ENCODE results near the gene FAM184A. TPM values are rescaled to one million over a fixed set of nuclear protein-coding genes. Genes with fewer than 3 reads are reported as not detected.
"Not testable (repeated sequence)": the region's sequence is repeated elsewhere in the genome, so short reads cannot be mapped to it uniquely, and the experiment has no call there.

FAM184A gene, protein sequence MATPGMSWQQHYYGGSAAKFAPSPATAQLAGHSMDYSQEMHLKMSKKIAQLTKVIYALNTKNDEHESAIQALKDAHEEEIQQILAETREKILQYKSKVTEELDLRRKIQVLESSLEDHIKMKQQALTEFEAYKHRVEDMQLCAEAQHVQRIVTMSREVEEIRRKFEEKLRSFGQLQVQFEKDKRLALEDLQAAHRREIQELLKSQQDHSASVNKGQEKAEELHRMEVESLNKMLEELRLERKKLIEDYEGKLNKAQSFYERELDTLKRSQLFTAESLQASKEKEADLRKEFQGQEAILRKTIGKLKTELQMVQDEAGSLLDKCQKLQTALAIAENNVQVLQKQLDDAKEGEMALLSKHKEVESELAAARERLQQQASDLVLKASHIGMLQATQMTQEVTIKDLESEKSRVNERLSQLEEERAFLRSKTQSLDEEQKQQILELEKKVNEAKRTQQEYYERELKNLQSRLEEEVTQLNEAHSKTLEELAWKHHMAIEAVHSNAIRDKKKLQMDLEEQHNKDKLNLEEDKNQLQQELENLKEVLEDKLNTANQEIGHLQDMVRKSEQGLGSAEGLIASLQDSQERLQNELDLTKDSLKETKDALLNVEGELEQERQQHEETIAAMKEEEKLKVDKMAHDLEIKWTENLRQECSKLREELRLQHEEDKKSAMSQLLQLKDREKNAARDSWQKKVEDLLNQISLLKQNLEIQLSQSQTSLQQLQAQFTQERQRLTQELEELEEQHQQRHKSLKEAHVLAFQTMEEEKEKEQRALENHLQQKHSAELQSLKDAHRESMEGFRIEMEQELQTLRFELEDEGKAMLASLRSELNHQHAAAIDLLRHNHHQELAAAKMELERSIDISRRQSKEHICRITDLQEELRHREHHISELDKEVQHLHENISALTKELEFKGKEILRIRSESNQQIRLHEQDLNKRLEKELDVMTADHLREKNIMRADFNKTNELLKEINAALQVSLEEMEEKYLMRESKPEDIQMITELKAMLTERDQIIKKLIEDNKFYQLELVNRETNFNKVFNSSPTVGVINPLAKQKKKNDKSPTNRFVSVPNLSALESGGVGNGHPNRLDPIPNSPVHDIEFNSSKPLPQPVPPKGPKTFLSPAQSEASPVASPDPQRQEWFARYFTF
- total RNA-seq: 1.0 TPM

GRCh38 chr6:119078376-119079282 lies at the start of gene FAM184A:
TSS of gene FAM184A (minus strand) at chr6:119078664. CDS start at chr6:119078299, 365 bp downstream.
- peak; percentile 41 for DNase-seq (ENCODE audit: low spot score)

GRCh38 chr6:119127627-119128026 lies 49.2 kb upstream of the FAM184A start:
- DNase-seq (ENCODE audit: low spot score): no peak

GRCh38 chr6:119126826-119127225 lies 48.4 kb upstream of the FAM184A start:
- DNase-seq (ENCODE audit: low spot score): no peak

- no peak for DNase-seq (ENCODE audit: low spot score)
These were observed 47.7 kb upstream of the FAM184A start for GRCh38 chr6:119126140-119126539.

GRCh38 chr6:119125576-119125975 lies 47.1 kb upstream of the FAM184A start:
- no peak for DNase-seq (ENCODE audit: low spot score)

GRCh38 chr6:119124079-119124824 lies 45.8 kb upstream of the FAM184A start:
- no peak for DNase-seq (ENCODE audit: low spot score)

DNA sequence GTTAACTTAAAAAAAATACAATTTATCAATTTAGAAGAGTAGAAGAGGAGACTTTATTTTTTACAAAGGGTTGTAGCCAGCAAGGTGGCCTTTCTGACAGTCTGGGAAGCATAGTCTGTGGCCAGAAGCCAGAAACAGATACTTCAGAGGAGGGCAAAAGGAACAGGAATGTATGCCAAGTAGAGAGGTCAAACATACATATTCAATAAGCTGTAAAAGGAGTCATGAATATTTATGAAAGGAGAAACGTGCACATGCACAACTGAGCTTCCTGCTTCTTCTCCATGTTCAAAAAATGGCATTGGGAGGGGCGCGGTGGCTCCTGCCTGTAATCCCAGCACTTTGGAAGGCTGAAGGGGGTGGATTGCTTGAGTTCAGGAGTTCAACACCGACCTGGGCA lies 43.9 kb upstream of the FAM184A start:
- no peak for DNase-seq (ENCODE audit: low spot score)

- no peak for DNase-seq (ENCODE audit: low spot score)
These were observed 42.9 kb upstream of the FAM184A start for GRCh38 chr6:119121367-119121766.

DNA sequence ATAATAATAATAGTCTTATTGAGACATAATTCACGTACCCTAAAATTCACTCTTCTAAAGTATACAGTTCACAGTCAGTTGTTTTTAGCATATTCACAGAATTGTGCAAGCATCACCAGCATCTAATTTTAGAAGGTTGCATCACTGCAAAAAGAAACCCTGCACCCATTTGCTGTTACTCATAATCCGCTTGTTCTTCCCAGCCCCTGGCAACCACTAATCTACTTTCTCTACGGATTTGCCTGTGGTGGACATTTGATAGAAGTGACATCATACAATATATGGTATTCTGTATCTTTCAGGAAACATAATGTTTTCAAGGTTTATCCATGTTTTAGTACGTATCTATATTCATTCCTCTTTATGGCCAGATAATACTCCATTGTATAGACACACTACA lies 41.5 kb upstream of the FAM184A start:
- DNase-seq (ENCODE audit: low spot score): no peak

GRCh38 chr6:119119062-119119461 lies 40.6 kb upstream of the FAM184A start:
- not testable (repeated sequence) for DNase-seq (ENCODE audit: low spot score)

- no peak for DNase-seq (ENCODE audit: low spot score)
These were observed 38.3 kb upstream of the FAM184A start for GRCh38 chr6:119116712-119117281.

- no peak for DNase-seq (ENCODE audit: low spot score)
These were observed 35.5 kb upstream of the FAM184A start for GRCh38 chr6:119113961-119114360.

DNA sequence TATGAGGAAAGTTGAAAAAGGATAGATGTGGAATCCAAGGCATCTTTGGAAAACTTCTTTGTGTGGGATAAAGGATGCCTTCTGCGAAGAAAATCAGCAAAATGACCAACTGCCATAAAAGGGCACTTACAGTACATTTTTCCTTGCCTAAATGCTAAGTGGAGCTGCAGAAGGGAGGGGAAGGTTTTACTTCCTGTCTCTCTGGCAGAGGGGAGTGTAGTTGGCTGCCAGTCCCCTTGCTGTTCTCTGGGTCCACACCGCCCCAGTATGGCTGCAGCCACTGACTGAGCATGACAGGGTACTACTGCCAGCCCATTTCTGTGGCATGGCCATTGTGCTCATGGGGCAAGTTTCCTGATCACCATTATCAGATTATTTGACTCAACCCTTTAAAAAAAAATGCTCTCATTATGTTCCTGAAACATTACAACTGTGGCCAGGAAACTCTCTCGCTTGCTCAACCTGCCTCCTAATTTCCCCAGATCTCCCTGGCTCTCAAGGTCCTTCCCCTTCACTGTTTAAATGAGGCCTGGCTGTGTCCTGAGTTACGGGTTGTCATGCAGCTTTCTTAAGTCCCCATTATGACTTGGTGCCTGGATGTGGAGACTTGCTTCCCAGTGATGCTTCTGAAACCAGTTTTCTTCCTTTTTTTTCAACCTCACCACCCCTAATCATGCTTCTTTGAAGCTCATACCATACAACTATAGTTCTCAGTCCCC lies 34.5 kb upstream of the FAM184A start:
- DNase-seq (ENCODE audit: low spot score): no peak

DNA sequence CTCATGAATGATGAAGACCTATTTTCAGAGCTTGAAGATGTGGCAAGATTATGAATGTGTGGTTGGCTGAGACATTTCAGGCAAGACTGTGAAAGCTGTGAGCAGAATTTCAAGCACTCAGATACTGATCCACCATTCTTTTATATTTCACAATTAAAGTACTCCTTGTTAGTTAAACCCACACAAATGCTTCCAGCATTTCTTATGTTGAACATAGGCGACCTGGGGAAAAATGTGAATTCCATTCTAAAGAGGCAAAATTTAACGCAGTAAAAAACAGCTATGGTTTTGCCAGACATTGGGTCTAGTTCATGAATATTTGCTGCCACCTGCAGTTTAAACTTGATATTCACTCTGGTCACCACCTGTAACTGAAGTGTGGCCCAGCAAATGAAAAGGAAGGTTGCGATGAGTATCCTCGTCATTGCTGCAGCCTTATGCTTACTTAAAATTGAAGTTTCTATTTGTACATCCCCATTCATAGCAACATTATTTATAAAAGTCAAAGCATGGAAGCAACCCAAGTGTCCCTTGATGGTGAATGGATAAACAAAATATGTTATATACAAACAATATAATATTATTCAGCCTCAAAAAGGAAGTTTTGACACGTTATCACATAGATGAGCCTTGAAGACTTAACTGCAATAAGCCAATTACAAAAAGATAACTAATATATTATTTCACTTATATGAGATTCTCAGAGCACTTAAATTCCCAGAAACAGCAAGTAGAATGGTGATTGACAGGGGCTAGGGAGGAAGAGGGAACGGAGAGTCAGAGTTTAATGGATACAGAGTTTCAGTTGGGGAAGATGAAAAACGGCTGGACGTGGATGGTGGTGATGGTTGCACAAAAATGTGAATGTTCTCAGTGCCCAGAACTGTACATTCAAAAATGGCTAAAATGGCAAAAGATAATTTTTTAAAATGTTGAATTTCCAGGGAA lies 32.4 kb upstream of the FAM184A start:
- peak; percentile 57 for DNase-seq (ENCODE audit: low spot score)

DNA sequence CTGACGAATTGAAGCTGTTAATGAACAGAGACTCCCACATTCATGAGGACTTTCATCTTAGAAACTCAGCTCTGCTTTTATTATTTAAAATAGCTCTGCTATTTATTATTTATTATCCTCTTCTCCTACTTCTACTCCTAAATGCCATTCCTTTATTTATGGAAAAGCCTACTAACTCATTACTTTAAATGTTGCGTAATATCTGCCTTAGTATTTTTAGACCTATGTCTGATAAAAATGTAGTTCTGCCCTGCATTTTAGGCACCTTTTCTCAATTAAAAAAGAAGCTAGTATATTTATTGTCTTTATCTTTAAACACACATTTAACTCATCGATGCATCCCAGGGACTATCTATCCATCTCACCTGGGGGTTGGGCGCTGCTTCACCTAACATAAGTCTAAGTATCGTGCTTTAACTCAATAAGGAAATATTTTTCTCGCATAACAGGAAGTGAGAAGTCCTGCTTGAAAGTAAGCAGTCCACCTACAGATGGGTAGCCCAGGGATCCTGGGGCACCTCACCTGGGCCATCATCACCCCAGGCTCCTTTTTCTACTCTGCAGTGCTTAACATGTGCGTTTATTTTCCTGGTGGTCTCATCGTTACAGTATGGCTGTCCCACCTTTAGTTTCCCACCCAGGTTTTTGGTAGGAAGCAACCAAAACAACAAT lies 31.3 kb upstream of the FAM184A start:
- DNase-seq (ENCODE audit: low spot score): no peak

- DNase-seq (ENCODE audit: low spot score): no peak
These were observed 29.6 kb upstream of the FAM184A start for GRCh38 chr6:119108076-119108475.

- DNase-seq (ENCODE audit: low spot score): no peak
These were observed 26.8 kb upstream of the FAM184A start for GRCh38 chr6:119105282-119105681.

DNA sequence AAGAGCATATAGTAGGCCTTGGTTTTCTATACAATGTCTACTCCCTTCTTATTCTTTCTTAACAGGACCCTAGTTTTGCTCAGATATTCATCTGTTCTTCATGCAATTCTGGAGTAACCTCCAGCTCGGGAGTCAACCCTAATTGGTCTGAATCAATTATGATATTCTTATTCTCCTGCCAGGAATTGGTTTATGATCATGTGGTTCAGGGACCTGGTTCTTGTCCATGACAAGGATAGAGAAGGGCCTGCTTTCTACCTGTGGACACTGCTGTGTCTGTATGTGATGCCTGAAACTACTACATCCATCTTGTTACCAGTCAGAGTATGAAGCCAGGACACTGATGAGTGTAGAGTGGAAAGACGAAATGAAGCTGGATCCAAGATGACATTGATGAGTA lies 24.4 kb upstream of the FAM184A start:
- no peak for DNase-seq (ENCODE audit: low spot score)

Data from mucosa of gallbladder (tissue), 1 donor.